NB4 (cell line): ENCODE results near the gene ACOT7.

ENCODE experiments used
- POLR2A ChIP-seq: IDR thresholded peaks from 2 replicates; pipeline ENCODE4 v1.6.1; 2011; ENCODE audit warnings: mild to moderate bottlenecking; ENCODE audit not compliant: insufficient read length; ENCODE audit errors: extremely low read depth
- TF ChIP-seq, protein P1 (sequence below): IDR thresholded peaks from one replicate; pipeline ENCODE4 v1.5.1; 2012; ENCODE audit warnings: low read depth, low read length

DNA sequence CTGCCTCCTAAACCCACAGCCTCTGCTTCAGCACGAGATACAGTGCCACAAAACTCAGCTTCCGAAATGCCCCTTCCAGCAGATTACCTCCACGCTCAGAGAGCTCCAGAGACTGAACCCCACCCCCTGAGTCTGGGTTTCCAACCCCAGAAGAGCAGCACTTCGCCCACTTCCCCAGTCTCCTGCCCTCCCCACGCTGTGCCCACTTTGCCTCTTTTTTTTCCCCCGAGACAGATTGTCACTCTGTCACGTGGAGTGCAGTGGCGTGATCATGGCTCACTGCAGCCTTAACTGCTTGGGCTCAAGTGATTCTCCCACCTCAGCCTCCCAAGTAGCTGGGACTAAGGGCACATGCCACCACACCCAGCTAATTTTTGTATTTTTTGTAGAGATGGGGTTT is 167.9 kb downstream of the ACOT7 start:
- TF ChIP-seq, protein P1, sequence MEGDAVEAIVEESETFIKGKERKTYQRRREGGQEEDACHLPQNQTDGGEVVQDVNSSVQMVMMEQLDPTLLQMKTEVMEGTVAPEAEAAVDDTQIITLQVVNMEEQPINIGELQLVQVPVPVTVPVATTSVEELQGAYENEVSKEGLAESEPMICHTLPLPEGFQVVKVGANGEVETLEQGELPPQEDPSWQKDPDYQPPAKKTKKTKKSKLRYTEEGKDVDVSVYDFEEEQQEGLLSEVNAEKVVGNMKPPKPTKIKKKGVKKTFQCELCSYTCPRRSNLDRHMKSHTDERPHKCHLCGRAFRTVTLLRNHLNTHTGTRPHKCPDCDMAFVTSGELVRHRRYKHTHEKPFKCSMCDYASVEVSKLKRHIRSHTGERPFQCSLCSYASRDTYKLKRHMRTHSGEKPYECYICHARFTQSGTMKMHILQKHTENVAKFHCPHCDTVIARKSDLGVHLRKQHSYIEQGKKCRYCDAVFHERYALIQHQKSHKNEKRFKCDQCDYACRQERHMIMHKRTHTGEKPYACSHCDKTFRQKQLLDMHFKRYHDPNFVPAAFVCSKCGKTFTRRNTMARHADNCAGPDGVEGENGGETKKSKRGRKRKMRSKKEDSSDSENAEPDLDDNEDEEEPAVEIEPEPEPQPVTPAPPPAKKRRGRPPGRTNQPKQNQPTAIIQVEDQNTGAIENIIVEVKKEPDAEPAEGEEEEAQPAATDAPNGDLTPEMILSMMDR = no peak
- TF ChIP-seq POLR2A = no peak
